ENCODE data around the gene HJV. TPM values are rescaled to one million over a fixed set of nuclear protein-coding genes. Genes with fewer than 3 reads are reported as not detected.

Gene HJV
- total and polyA plus RNA-seq, 2 donors (not counting 1 experiment from before 2014, with no cell fraction given), result not detected

DNA sequence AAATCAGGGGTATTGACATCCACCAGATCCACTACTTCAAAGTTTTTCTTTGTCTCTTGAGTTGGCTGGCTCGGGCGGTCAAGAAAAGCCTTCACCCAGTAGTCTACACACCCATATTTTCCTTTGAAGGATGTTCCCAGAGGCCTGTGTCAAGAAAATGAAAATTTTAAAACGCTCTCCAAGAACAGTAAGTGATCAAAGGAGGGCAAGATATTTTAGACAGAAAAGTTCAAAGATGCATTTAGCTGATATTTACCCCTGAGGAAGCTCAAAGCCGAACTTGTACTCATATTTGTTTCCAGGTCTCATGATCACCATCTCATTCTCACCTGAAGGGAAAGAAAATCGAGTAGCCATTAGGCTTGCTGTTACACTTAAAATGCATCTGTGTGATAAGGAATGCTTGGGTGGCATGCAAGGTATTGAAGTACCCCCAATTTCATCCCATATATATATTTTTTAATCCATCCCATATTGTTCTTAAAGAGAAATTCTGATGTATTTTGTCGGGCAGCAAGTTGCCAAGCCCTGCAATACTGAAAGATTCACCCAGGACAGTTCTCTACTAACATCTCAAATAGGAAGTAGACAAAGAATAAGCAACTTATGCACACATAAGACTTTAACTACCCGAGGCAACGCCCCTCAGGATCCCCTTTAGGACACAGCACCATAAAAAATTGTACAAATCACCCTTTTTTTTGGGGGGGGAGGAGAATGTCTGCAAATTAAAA is 26.2 kb downstream of the HJV start:
- Histone ChIP-seq H3K36me3 (ENCODE audit: control insufficient read depth, insufficient read depth, low read length) (peaks cover 4% of the 10 kb centered on the region), H3K27ac (ENCODE audit: insufficient read depth, low read length) (no peak overlapping the region), H3K9me3 (ENCODE audit: control insufficient read depth, insufficient read depth, low read depth, low read length) (no peaks in the 10 kb centered on the region), H3K9ac (ENCODE audit: insufficient read depth, low read length) (peak overlapping the region; percentile 59), H3K79me2 (ENCODE audit: control insufficient read depth, insufficient read depth, low read length) (peaks cover 17% of the 10 kb centered on the region), H3K4me2 (ENCODE audit: extremely low read depth, insufficient read depth, low read length) (peak overlapping the region; percentile 49), H4K20me1 (ENCODE audit: control insufficient read depth, extremely low read depth, insufficient read depth, low read length) (no peaks in the 10 kb centered on the region), H3K4me1 (ENCODE audit: control insufficient read depth, extremely low read depth, insufficient read depth, low read length) (peaks cover 10% of the 10 kb centered on the region), H3K4me3 (replicated peaks in 1 of 4; ENCODE audit: control extremely low read depth in 1 of 4, insufficient read depth in 1 of 4, low read depth in 3 of 4, low read length in 4 of 4) (peak overlapping the region; percentile 68 to 98 (median 75)), H2AFZ (ENCODE audit: low read length) (no peak overlapping the region), H3K27me3 (ENCODE audit: control insufficient read depth, insufficient read depth, low read length) (no peaks in the 10 kb centered on the region)
- DNase-seq (ENCODE audit: low read depth in 2 of 2), result no peak
- TF ChIP-seq, protein P1, sequence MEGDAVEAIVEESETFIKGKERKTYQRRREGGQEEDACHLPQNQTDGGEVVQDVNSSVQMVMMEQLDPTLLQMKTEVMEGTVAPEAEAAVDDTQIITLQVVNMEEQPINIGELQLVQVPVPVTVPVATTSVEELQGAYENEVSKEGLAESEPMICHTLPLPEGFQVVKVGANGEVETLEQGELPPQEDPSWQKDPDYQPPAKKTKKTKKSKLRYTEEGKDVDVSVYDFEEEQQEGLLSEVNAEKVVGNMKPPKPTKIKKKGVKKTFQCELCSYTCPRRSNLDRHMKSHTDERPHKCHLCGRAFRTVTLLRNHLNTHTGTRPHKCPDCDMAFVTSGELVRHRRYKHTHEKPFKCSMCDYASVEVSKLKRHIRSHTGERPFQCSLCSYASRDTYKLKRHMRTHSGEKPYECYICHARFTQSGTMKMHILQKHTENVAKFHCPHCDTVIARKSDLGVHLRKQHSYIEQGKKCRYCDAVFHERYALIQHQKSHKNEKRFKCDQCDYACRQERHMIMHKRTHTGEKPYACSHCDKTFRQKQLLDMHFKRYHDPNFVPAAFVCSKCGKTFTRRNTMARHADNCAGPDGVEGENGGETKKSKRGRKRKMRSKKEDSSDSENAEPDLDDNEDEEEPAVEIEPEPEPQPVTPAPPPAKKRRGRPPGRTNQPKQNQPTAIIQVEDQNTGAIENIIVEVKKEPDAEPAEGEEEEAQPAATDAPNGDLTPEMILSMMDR (conservative IDR thresholded peaks at IDR 0.05 in 1 of 2, IDR thresholded peaks at IDR 0.05 in 1 of 2; ENCODE audit: low read depth in 1 of 2, low read length in 2 of 2), result no peak
- no peak for TF ChIP-seq EZH2 (IDR thresholded peaks at IDR 0.05; ENCODE audit: low read length, missing control alignments)

GRCh38 chr1:145994391-145995120 is 27.0 kb downstream of the HJV start:
- H4K20me1 ChIP-seq (ENCODE audit: control insufficient read depth, extremely low read depth, insufficient read depth, low read length), result no peaks in the 10 kb centered on the region

More at GRCh38 chr1:145994391-145995120, 27.0 kb downstream of the HJV start:
- TF ChIP-seq EZH2 (IDR thresholded peaks at IDR 0.05; ENCODE audit: low read length, missing control alignments), result no peak
- TF ChIP-seq, protein P1 (conservative IDR thresholded peaks at IDR 0.05 in 1 of 2, IDR thresholded peaks at IDR 0.05 in 1 of 2; ENCODE audit: low read depth in 1 of 2, low read length in 2 of 2), result no peak
- Histone ChIP-seq H3K9me3 (ENCODE audit: control insufficient read depth, insufficient read depth, low read depth, low read length) (no peaks in the 10 kb centered on the region), H3K36me3 (ENCODE audit: control insufficient read depth, insufficient read depth, low read length) (peaks cover 4% of the 10 kb centered on the region), H3K4me3 (replicated peaks in 1 of 4; ENCODE audit: control extremely low read depth in 1 of 4, insufficient read depth in 1 of 4, low read depth in 3 of 4, low read length in 4 of 4) (peak overlapping the region; percentile 68 to 98 (median 75)), H3K4me1 (ENCODE audit: control insufficient read depth, extremely low read depth, insufficient read depth, low read length) (peaks cover 10% of the 10 kb centered on the region), H2AFZ (ENCODE audit: low read length) (no peak overlapping the region), H3K4me2 (ENCODE audit: extremely low read depth, insufficient read depth, low read length) (peak overlapping the region; percentile 49), H3K27me3 (ENCODE audit: control insufficient read depth, insufficient read depth, low read length) (no peaks in the 10 kb centered on the region), H3K79me2 (ENCODE audit: control insufficient read depth, insufficient read depth, low read length) (peaks cover 17% of the 10 kb centered on the region), H3K27ac (ENCODE audit: insufficient read depth, low read length) (no peak overlapping the region), H3K9ac (ENCODE audit: insufficient read depth, low read length) (no peak overlapping the region)
- DNase-seq (ENCODE audit: low read depth in 2 of 2), result no peak
